Measurements from ENCODE around the gene CTNNA1. TPM values are rescaled to one million over a fixed set of nuclear protein-coding genes. Genes with fewer than 3 reads are reported as not detected.
"Not testable (repeated sequence)": the region's sequence is repeated elsewhere in the genome, so short reads cannot be mapped to it uniquely, and the experiment has no call there.

CTNNA1 gene
- total RNA-seq, 1 donor from 2014 or later: 495 TPM

GRCh38 chr5:138726848-138727247 is 26.4 kb upstream of the CTNNA1 start:
- no peak for TF ChIP-seq CTCF (IDR thresholded peaks at IDR 0.05; ENCODE audit: insufficient read depth, low read length, severe bottlenecking)
- FAIRE-seq (no peak), DNase-seq (ENCODE audit: low read depth) (no peak)
- Histone ChIP-seq H3K27me3 (ENCODE audit: control insufficient read depth, insufficient read depth, low read length) (no peaks in the 10 kb centered on the region), H3K36me3 (ENCODE audit: control insufficient read depth, insufficient read depth, low read length) (no peaks in the 10 kb centered on the region), H3K4me3 (ENCODE audit: low read depth, low read length) (no peak overlapping the region)

GRCh38 chr5:138730496-138730895 is 22.7 kb upstream of the CTNNA1 start:
- FAIRE-seq; DNase-seq (ENCODE audit: low read depth); H3K36me3 ChIP-seq (ENCODE audit: control insufficient read depth, insufficient read depth, low read length); H3K4me3 ChIP-seq (ENCODE audit: low read depth, low read length); H3K27me3 ChIP-seq (ENCODE audit: control insufficient read depth, insufficient read depth, low read length): not testable (repeated sequence)

GRCh38 chr5:138732466-138732865 is 20.8 kb upstream of the CTNNA1 start:
- no peak for TF ChIP-seq CTCF (IDR thresholded peaks at IDR 0.05; ENCODE audit: insufficient read depth, low read length, severe bottlenecking)
- DNase-seq (ENCODE audit: low read depth) (no peak), FAIRE-seq (no peak)
- Histone ChIP-seq H3K36me3 (ENCODE audit: control insufficient read depth, insufficient read depth, low read length) (no peaks in the 10 kb centered on the region), H3K4me3 (ENCODE audit: low read depth, low read length) (no peak overlapping the region), H3K27me3 (ENCODE audit: control insufficient read depth, insufficient read depth, low read length) (no peaks in the 10 kb centered on the region)

- FAIRE-seq (peak; percentile 40), DNase-seq (ENCODE audit: low read depth) (no peak)
- TF ChIP-seq CTCF (IDR thresholded peaks at IDR 0.05; ENCODE audit: insufficient read depth, low read length, severe bottlenecking): no peak
- Histone ChIP-seq H3K36me3 (ENCODE audit: control insufficient read depth, insufficient read depth, low read length) (no peaks in the 10 kb centered on the region), H3K4me3 (ENCODE audit: low read depth, low read length) (no peak overlapping the region), H3K27me3 (ENCODE audit: control insufficient read depth, insufficient read depth, low read length) (no peaks in the 10 kb centered on the region)
Observed at GRCh38 chr5:138732933-138733332, 20.3 kb upstream of the CTNNA1 start.

- Histone ChIP-seq H3K27me3 (ENCODE audit: control insufficient read depth, insufficient read depth, low read length) (no peaks in the 10 kb centered on the region), H3K4me3 (ENCODE audit: low read depth, low read length) (no peak overlapping the region), H3K36me3 (ENCODE audit: control insufficient read depth, insufficient read depth, low read length) (no peaks in the 10 kb centered on the region)
- FAIRE-seq (no peak), DNase-seq (ENCODE audit: low read depth) (no peak)
- no peak for TF ChIP-seq CTCF (IDR thresholded peaks at IDR 0.05; ENCODE audit: insufficient read depth, low read length, severe bottlenecking)
Observed at GRCh38 chr5:138733509-138733908, 19.7 kb upstream of the CTNNA1 start.

GRCh38 chr5:138736293-138736692 is 16.9 kb upstream of the CTNNA1 start:
- H3K36me3 ChIP-seq (ENCODE audit: control insufficient read depth, insufficient read depth, low read length): no peaks in the 10 kb centered on the region
- FAIRE-seq: no peak
- no peak for DNase-seq (ENCODE audit: low read depth)
- no peak for TF ChIP-seq CTCF (IDR thresholded peaks at IDR 0.05; ENCODE audit: insufficient read depth, low read length, severe bottlenecking)
- no peak overlapping the region for H3K4me3 ChIP-seq (ENCODE audit: low read depth, low read length)
- H3K27me3 ChIP-seq (ENCODE audit: control insufficient read depth, insufficient read depth, low read length): no peaks in the 10 kb centered on the region
